Transverse colon (tissue), 4 donors: ENCODE results near the gene ARHGAP21.

Experiments used
- EP300 ChIP-seq: sonication (generic); formaldehyde crosslinking; IDR thresholded peaks from one replicate; pipeline ENCODE4 v1.6.1; 2017; ENCODE audit warnings: antibody characterized with exemption, low read depth
- POLR2A ChIP-seq: fragments of 450-650 bp; IDR thresholded peaks from one replicate; pipeline ENCODE4 v1.6.1; 2016; ENCODE audit warnings: antibody characterized with exemption, mild to moderate bottlenecking, moderate library complexity
- POLR2AphosphoS5 ChIP-seq, 3 donors: sonication (generic); formaldehyde crosslinking; IDR thresholded peaks; one replicate each; pipeline ENCODE4 v1.6.1; 2016; ENCODE audit warnings: antibody characterized with exemption in 3 of 3
- TF ChIP-seq, protein P1 (sequence below), 5 experiments: fragments of 200-600 bp in 3 of 5; fragments of 450-650 bp in 2 of 5; sonication (generic) in 3 of 5; IDR thresholded peaks; 1 replicate in 2 of 5; 2 replicates in 3 of 5; pipeline ENCODE4 v1.5.1; 2016 to 2017; ENCODE audit warnings: antibody characterized with exemption in 5 of 5, inconsistent platforms in 3 of 5, mild to moderate bottlenecking in 2 of 5, moderate library complexity in 1 of 5

- TF ChIP-seq, protein P1, sequence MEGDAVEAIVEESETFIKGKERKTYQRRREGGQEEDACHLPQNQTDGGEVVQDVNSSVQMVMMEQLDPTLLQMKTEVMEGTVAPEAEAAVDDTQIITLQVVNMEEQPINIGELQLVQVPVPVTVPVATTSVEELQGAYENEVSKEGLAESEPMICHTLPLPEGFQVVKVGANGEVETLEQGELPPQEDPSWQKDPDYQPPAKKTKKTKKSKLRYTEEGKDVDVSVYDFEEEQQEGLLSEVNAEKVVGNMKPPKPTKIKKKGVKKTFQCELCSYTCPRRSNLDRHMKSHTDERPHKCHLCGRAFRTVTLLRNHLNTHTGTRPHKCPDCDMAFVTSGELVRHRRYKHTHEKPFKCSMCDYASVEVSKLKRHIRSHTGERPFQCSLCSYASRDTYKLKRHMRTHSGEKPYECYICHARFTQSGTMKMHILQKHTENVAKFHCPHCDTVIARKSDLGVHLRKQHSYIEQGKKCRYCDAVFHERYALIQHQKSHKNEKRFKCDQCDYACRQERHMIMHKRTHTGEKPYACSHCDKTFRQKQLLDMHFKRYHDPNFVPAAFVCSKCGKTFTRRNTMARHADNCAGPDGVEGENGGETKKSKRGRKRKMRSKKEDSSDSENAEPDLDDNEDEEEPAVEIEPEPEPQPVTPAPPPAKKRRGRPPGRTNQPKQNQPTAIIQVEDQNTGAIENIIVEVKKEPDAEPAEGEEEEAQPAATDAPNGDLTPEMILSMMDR (IDR thresholded peaks at IDR 0.05): no peak
- TF ChIP-seq POLR2A (no peak), POLR2AphosphoS5 (IDR thresholded peaks at IDR 0.05) (no peak), EP300 (no peak)
Observed at GRCh38 chr10:24731942-24732341, 8.3 kb upstream of the ARHGAP21 start.
